GM20431 (cell line): ENCODE results near the gene KRI1.

Experiments
- in situ Hi-C: fragments of 300-500 bp; cut with MseI, MboI; formaldehyde crosslinking; loops from one replicate; pipeline ENCODE4 v1.15.0; 2020; ENCODE audit warnings: low sequenced_read_pairs; ENCODE audit not compliant: unreplicated experiment

Gene KRI1

DNA sequence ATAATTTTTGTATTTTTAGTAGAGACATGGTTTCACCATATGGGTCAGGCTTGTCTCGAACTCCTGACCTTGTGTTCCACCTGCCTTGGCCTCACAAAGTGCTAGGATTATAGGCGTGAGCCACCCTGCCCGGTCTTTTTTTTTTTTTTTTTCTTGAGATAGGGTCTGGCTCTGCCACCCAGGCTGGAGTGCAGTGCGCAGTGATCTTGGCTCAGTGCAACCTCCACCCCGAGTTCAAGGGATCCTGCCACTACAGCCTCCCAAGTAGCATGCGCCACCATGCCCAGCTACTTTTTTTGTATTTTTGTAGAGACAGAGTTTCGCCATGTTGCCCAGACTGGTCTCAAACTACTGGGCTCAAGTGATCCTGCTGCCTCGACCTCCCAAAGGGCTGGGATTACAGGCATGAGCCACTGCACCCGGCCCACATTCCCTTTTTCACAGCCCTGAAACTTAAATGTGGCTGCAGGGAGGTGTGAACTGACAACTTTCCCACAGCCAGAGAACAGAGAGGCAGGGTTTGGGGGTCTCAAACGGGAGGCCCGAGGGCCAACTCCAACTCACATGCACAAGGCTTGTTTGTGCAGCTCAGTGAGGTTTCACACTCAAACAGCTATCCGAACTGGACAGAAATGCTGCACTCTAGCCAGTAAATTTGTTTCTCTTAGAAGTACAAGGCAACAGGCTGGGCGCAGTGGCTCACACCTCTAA lies 44.2 kb downstream of the KRI1 start:
- in situ Hi-C loops: no loop called here

DNA sequence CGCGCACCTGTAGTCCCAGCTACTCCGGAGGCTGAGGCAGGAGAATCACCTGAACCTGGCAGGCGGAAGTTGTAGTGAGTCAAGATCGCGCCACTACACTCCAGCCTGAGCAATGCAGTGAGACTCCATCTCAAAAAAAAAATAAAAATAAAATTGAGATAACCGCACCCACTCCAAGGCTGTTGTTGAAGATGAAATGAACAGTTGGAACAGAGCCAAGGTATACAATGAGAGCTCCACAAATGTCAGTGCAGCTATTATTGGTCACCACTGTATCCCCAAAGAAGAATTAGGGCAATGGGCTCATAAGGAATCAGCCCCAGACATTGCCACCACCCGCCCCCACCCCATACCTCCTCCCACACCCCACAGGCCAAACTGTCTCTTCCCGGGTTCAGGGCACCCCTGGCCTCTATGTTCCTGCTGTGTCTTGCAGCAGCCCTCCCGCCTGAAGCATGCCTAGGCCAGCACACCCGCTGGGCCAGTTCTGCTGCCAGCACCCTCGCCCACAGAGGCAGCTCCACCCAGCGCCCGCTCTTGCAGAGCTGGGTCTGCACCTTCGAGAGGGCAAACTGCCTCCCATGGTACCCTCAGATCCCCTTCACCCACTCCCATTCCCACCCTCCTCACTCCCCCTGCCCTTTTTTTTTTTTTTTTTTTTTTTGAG lies 45.0 kb downstream of the KRI1 start:
- in situ Hi-C loops: no loop called here

DNA sequence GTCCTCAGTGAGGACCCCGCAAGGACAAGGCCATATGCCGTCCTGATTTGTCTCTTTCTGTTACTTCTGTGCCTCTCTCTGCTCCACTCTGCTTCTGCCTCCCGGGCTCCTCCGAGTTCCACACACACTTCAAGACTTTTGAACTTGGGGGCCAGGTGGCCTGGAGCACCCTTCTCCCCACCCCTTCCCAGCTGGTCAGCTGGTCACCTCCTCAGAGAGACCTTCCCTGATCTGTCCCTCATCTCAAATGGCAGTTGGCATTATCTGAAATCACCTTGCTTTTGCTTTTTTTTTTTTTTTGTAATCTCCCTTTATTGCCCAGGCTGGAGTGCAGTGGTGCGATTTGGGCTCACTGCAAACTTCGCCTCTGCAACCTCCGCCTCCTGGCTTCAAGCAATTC lies 46.4 kb downstream of the KRI1 start:
- in situ Hi-C loops: no loop called here

DNA sequence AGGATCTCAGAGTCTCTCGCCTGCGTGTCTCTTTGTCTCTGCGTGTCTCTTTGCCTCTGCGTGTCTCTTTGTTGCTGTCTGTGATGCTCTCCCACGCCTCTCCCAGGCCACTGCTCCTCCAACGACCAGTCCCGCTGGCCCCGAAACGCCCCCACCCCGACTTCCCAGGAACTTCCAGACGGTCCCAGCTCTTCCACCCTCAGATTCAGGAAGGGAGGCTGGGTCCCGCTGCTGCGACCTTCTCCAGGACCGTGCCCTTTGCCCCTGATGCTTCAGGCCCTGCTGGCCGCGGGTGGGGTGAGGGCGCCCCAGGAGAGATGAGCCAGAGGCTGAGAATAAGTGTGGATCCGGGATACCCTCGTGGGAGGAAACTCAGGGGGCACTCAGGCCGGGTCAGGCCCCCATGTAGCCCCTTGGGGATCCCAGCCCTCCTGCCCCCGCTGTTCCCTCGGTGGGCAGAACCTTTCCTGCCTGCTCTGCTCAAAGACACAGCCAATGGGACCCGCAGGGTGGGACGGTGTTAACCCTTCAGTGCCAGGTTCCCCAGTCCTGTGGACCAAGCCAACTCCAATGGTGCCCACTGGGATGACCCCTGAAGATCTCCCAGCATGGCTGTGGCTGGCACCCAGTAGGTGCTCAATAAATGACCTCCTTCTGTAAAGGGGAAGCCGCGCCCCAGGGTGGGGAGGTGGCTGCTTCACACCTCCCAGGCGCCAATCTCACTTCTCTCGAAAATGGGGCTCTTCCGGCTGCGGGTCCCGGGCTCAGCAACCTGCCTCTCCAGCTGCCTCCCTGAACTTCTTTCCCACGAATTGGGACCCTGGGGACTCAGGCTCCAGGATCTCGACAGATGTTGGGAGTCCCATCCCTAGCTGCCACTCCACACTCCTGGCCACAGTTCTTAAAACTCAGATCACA lies 47.1 kb downstream of the KRI1 start:
- in situ Hi-C loops: no loop called here

DNA sequence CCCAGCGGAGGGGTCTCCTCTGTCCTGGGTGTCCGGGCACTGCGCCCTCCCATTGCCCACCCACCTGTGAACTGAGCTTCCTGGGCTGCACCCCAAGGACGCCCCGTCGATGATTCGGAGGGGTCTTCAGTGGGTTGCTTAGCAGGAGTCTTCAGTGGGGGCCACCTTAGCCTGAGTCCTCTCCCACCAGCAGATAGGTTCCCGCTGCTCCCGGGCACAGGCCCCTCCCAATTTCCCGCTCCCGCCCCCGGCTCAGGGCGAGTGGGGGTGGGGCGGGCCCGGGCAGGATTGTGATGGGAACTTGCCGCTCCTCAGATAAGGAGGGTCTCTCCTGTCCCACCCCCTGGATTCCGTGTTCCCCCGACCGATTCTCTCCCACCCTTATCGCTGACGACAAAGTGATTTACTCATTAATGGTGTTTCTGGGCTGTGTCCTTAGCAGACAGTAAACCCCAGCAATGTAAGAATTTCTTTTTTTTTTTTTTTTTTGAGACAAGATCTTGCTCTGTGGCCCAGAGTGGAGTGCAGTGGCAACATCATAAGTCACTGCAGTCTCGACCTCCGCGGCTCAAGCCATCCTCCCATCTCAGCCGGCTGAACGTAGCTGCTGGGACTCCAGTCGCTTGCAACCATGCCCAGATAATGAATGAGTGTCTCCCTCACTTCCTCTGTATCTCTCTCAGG lies 47.9 kb downstream of the KRI1 start:
- in situ Hi-C loops: no loop called here

DNA sequence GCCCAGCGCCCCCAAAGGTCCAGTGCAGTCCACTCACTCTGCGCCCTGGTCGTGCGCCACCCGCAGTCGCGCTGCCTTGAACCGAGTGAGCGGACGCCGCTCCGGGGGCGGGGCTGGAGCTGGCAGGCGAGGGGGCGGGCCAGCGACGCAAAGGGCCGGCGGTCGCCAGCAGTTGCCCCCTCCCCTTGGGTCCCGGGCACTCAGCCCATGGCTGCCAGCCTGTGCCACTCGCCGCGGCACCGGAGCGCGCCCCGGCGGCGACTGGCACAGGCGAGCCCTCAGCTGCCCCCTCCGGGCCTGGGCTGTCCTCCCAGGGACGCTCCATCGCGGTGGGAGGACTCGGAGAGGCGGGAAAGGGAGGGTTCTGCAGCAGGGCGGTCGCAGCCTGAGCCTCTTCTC lies 48.5 kb downstream of the KRI1 start, which contains the start of gene S1PR5:
Gene S1PR5 (minus strand): TSS at position 87 of the 399 bp plus-strand sequence. CDS start 2,436 bp downstream, outside the sequence.
- in situ Hi-C loops: no loop called here

DNA sequence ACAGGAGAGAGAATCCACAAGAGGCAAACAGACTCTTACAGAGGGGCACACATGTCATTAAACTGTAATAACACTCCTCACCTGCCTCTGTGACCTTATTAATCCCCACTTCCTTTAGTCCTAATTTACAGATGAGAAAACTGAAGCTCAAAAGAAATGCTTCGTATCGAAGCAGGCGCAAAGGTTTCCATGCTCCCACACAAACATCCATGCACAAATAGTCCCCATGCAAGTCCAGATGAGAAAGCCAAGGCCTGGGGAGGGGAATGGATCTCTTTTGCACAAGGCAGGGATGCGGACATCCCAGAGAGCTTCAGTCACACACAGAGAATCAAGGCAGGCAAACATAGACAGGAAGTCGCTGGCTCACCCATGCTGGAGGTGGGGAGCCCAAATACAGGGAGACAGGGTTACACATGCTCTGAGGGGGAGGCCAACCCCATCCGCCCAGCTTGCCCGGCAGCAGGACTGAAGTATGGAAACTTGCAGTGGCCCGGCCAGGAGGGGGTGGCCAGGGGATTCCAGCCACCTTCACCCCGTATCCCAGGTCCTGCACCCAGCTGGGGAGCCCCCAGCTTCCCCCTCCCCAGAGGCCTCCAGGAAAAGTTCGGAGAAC lies 49.0 kb downstream of the KRI1 start:
- in situ Hi-C loops: no loop called here

DNA sequence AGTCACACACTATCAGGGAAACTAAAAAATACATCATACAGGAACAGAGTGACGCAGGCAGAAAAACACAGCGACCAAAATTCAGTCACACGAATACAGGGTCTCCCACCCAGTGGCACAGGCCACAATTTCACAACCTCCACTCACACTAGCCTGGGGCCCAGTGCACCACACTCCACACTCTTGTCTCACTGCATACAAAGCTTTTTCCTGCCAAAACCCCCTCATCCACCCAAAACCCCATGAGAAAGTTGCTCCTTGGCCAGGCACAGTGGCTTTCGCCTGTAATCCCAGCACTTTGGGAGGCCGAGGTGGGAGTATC lies 49.8 kb downstream of the KRI1 start:
- in situ Hi-C loops: no loop called here

DNA sequence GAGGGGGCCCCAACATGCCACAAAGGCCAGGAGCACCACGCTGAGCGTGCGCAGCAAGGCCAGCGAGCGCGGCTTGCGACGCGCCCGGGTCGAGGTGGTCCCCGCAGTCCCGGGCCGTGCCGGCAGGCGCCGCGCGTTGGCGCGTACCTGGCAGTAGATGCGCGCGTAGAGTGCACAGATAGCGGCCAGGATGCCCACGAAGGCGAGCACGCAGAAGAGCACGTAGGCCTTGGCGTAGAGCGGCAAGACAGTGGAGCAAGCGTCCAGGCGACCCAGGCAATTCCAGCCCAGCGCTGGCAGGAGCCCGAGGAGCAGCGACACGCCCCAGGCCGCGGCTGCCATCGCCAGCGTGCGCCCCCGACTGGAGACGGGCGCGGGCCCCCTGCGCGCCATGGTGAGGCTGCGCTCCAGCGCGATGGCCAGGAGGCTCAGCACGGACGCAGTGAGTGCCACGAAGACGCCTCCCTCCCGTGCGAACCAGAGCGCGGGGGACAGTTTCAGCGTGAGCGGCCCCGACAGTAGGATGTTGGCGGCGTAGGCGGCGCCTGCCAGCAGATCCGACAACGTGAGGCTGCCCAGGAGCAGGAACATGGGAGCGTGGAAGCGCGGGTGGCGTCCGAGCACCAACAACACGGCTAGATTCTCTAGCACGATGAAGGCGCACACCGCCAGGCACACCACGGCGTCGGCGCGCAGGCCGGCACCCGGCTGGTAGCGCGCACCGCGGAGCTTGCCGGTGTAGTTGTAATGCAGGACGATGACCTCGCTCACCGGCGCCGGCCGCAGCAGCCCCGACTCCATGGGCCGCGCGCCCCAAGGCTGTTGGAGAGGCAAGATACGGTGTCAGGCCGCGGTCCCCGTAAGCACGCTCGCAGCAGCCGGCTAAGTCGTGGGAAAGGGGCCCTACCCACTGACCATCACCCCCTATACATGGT lies 51.3 kb downstream of the KRI1 start:
- in situ Hi-C loops: no loop called here

DNA sequence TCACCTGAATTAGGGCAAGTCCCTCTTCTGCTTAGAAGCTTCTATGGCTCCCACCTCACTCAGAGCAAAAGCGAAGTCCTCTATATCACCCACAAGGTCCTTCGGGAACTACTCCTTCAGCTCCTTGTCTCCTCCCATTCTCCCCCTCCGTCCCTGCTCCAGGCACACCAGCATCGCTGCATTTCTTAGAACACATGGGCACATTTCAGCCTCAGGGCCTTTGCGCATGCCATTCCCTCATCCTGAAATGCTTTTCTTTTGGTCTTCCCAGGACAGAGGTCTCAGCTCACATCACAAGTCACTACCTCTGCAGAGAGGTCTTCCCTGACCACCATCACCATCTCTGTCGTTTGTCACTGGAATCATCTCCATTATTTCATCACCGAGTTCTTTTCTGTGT lies 52.6 kb downstream of the KRI1 start:
- in situ Hi-C loops: no loop called here

DNA sequence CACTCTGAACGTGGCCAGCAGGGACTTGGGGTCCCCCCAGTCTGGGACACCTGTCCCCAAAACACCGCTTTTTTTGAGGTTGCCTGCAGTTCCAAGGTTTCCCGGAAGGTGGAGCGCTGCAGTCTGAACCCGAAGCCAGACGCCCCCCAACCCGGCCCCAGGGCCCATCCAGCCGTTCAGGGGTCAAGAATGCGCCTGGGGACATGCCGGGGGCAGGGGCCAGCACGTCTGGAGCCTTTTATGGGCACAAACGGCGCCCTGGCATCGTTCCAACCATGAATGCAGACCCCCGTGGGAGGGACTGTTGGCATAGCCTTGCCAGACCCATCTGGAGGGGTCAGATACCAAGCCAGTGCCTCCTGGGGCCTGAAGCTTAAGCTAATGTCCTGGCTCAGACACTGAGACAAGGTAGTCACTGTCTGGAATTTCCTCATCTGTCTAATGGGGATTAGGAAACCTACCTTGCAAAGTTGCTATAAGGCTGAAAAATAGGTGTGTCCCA lies 55.5 kb downstream of the KRI1 start:
- in situ Hi-C loops: no loop called here

DNA sequence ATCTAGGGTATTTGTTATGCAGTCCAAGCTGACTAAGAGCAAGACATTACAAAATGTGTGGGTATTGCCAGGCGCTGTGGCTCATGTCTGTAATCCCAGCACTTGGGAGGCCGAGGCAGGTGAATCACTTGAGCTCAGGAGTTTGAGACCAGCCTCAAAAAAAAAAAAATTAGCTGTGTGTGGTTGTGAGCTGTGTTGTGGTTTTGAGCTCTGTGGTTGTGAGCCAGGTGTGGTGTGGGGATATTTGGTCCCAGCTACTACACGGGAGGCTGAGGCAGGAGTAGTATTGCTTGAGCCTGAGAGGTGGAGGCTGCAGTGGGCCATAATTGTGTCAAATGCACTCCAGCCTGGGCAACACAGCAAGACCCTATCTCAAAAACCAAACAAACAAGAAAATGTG lies 57.1 kb downstream of the KRI1 start:
- in situ Hi-C loops: no loop called here

DNA sequence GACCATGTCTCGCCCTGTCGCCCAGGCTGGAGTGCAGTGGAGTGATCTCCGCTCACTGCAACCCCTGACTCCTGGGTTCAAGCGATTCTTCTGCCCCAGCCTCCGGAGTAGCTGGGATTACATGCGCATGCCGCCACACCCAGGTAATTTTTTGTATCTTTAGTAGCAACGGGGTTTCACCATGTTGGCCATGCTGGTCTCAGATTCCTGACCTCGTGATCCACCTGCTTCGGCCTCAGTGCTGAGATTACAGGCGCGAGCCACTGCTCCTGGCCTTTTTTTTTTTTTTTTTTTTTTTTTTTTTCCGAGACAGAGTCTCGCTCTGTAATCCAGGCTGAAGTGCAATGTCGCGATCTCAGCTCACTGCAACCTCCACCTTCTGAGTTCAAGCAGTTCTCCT lies 57.8 kb downstream of the KRI1 start:
- in situ Hi-C loops: no loop called here

DNA sequence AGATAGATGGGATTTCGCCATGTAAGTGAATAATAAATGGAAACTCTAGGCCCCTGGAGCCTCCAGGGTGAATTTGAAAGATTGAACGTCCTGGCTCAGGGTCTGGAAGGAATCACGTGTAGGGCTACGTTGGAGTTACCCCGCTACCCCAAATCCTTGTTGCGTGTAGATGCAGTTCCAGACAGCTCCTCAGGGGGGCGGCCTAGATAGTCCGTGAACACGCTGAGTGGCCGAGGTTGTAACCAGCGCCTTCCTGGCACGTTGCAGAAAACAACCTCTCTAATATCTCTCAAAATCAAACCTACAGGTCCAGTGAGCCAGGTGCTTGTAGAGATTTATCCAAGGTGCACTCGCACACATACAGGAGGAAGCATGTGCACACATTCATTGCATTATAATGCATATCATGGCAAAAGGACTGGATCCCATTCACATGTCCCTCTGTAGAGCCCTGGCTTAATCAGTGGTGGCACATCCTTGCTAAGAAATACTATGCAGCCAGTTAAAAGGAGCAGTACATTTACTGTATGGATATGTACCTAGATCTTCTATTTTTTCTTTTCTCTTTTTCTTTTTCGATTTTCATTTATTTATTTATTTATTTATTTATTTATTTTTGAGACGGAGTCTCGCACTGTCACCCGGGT lies 60.1 kb downstream of the KRI1 start:
- in situ Hi-C loops: no loop called here
